Astrocyte (in vitro differentiated cells and primary cell): ENCODE data around the gene COL27A1. TPM values are rescaled to one million over a fixed set of nuclear protein-coding genes. Genes with fewer than 3 reads are reported as not detected.

ENCODE experiments used
- DNase-seq: peaks from one replicate; pipeline ENCODE4 v3.0.0-alpha.2; 2010; ENCODE audit warnings: low read depth
- FAIRE-seq: peaks from 2 replicates; lab custom pipeline; 2011; peaks lifted over from hg19 to GRCh38; lab: Jason Lieb, UNC
- H2AFZ ChIP-seq: 2 replicates; pipeline ENCODE4 v1.6.0; 2012; ENCODE audit warnings: low read depth, low read length, inconsistent platforms
- H3K27ac ChIP-seq: 2 replicates; pipeline ENCODE4 v1.5.1; 2011; ENCODE audit warnings: low read depth, low read length, inconsistent platforms
- H3K27me3 ChIP-seq: 2 replicates; pipeline ENCODE4 v1.6.0; 2011; ENCODE audit warnings: low read length, inconsistent platforms; ENCODE audit not compliant: insufficient read depth
- H3K36me3 ChIP-seq: 2 replicates; pipeline ENCODE4 v1.5.1; 2011; ENCODE audit warnings: low read length, inconsistent platforms; ENCODE audit not compliant: insufficient read depth
- H3K4me1 ChIP-seq: 2 replicates; pipeline ENCODE4 v1.5.1; 2011; ENCODE audit warnings: low read length, inconsistent platforms; ENCODE audit not compliant: insufficient read depth
- H3K4me2 ChIP-seq: 2 replicates; pipeline ENCODE4 v1.6.0; 2012; ENCODE audit warnings: low read length, inconsistent platforms
- H3K4me3 ChIP-seq: 2 replicates; pipeline ENCODE4 v1.5.1; 2011; ENCODE audit warnings: low read depth, mild to moderate bottlenecking, low read length, inconsistent platforms; ENCODE audit not compliant: insufficient read depth
- H3K79me2 ChIP-seq: 2 replicates; pipeline ENCODE4 v1.6.0; 2012; ENCODE audit warnings: mild to moderate bottlenecking, low read length, inconsistent platforms; ENCODE audit not compliant: insufficient read depth
- H3K9ac ChIP-seq: 2 replicates; pipeline ENCODE4 v1.6.0; 2012; ENCODE audit warnings: mild to moderate bottlenecking, low read length, inconsistent platforms
- H3K9me3 ChIP-seq: 2 replicates; pipeline ENCODE4 v1.5.1; 2012; ENCODE audit warnings: low read depth, mild to moderate bottlenecking, low read length, inconsistent platforms; ENCODE audit not compliant: insufficient read depth
- H4K20me1 ChIP-seq: 2 replicates; pipeline ENCODE4 v1.6.0; 2012; ENCODE audit warnings: low read length, inconsistent platforms; ENCODE audit not compliant: insufficient read depth
- H3K27ac Mint-ChIP-seq: one replicate; pipeline ENCODE4 v1.8.0; 2021; ENCODE audit warnings: mild to moderate bottlenecking, mixed read lengths; ENCODE audit not compliant: unreplicated experiment
- H3K27me3 Mint-ChIP-seq: one replicate; pipeline ENCODE4 v1.8.0; 2021; ENCODE audit warnings: low read depth, mixed read lengths; ENCODE audit not compliant: unreplicated experiment
- H3K36me3 Mint-ChIP-seq: one replicate; pipeline ENCODE4 v1.8.0; 2021; ENCODE audit warnings: low read depth, mixed read lengths; ENCODE audit not compliant: unreplicated experiment
- H3K4me1 Mint-ChIP-seq: one replicate; pipeline ENCODE4 v1.8.0; 2021; ENCODE audit warnings: low read depth, mixed read lengths; ENCODE audit not compliant: unreplicated experiment
- H3K4me3 Mint-ChIP-seq: one replicate; pipeline ENCODE4 v1.8.0; 2021; ENCODE audit warnings: mild to moderate bottlenecking, moderate library complexity, mixed read lengths; ENCODE audit not compliant: unreplicated experiment
- H3K9me3 Mint-ChIP-seq: one replicate; pipeline ENCODE4 v1.8.0; 2021; ENCODE audit warnings: mild to moderate bottlenecking, mixed read lengths; ENCODE audit not compliant: unreplicated experiment
- CTCF ChIP-seq: IDR thresholded peaks from 2 replicates; pipeline ENCODE4 v1.5.1; 2011; ENCODE audit warnings: low read depth, mild to moderate bottlenecking, inconsistent platforms, low read length, moderate library complexity; ENCODE audit not compliant: insufficient read depth
- EZH2 ChIP-seq: IDR thresholded peaks from 2 replicates; pipeline ENCODE4 v1.6.1; 2012; ENCODE audit warnings: mild to moderate bottlenecking, low read length, inconsistent platforms; ENCODE audit not compliant: insufficient read depth
- total RNA-seq: library from RNA; stranded (reverse); gene quantifications from 2 replicates; pipeline ENCODE4 v1.2.1, GENCODE V29; 2021

The COL27A1 gene
- total RNA-seq, 1 donor from 2014 or later, result 31.2 TPM

GRCh38 chr9:114258866-114259797 lies 103.8 kb downstream of the COL27A1 start:
- Histone ChIP-seq H3K36me3 (no peaks in the 10 kb centered on the region), H3K27ac (no peak overlapping the region), H3K27me3 (no peaks in the 10 kb centered on the region), H4K20me1 (no peaks in the 10 kb centered on the region), H3K9me3 (no peaks in the 10 kb centered on the region), H3K4me1 (no peaks in the 10 kb centered on the region), H3K9ac (no peak overlapping the region), H3K4me2 (no peak overlapping the region), H3K79me2 (no peaks in the 10 kb centered on the region), H3K4me3 (no peak overlapping the region), H2AFZ (no peak overlapping the region)
- Mint-ChIP-seq H3K27ac (no peak overlapping the region), H3K9me3 (no peaks in the 10 kb centered on the region), H3K36me3 (peaks cover 5% of the 10 kb centered on the region), H3K27me3 (peaks cover 1% of the 10 kb centered on the region), H3K4me3 (no peak overlapping the region), H3K4me1 (no peaks in the 10 kb centered on the region)
- DNase-seq (no peak), FAIRE-seq (no peak)
- no peak for TF ChIP-seq EZH2
- TF ChIP-seq CTCF, result no peak

GRCh38 chr9:114259798-114260523 lies 104.6 kb downstream of the COL27A1 start:
- Histone ChIP-seq H3K79me2 (no peaks in the 10 kb centered on the region), H4K20me1 (no peaks in the 10 kb centered on the region), H3K4me1 (no peaks in the 10 kb centered on the region), H3K4me2 (no peak overlapping the region), H3K36me3 (no peaks in the 10 kb centered on the region), H3K27ac (no peak overlapping the region), H3K9me3 (no peaks in the 10 kb centered on the region), H3K4me3 (no peak overlapping the region), H3K27me3 (no peaks in the 10 kb centered on the region), H3K9ac (no peak overlapping the region), H2AFZ (no peak overlapping the region)
- TF ChIP-seq EZH2, result no peak
- no peak for TF ChIP-seq CTCF
- Mint-ChIP-seq H3K27me3 (peaks cover 1% of the 10 kb centered on the region), H3K9me3 (no peaks in the 10 kb centered on the region), H3K4me3 (no peak overlapping the region), H3K36me3 (peaks cover 2% of the 10 kb centered on the region), H3K4me1 (no peaks in the 10 kb centered on the region), H3K27ac (no peak overlapping the region)
- DNase-seq, result no peak
- no peak for FAIRE-seq
